OCI-LY3 (cell line): ENCODE data around the gene SLC4A8.

Experiments used
- H2AFZ ChIP-seq: fragments of 200-600, 300-600 bp; shearing (Covaris generic); 2 replicates; pipeline ENCODE4 v1.6.0; 2014; ENCODE audit warnings: antibody characterized with exemption, low read depth, low read length
- H3K27ac ChIP-seq: fragments of 200-600, 300-600 bp; sonication (generic); 2 replicates; pipeline ENCODE4 v1.5.1; 2014; ENCODE audit warnings: mild to moderate bottlenecking, low read length, moderate library complexity, mixed read lengths
- H3K27me3 ChIP-seq: fragments of 200-600, 300-600 bp; sonication (generic); 2 replicates; pipeline ENCODE4 v1.6.1; 2014; ENCODE audit warnings: low read depth, low read length, mixed read lengths
- H3K36me3 ChIP-seq: fragments of 200-600, 300-600 bp; sonication (generic); replicated peaks from 2 replicates; pipeline ENCODE3; 2014; ENCODE audit warnings: low read depth, low read length, mixed read lengths
- H3K4me1 ChIP-seq: fragments of 300-600, 200-600 bp; sonication (generic); 2 replicates; pipeline ENCODE4 v1.6.1; 2014; ENCODE audit warnings: low read length, mixed read lengths
- H3K4me2 ChIP-seq: fragments of 200-600, 300-600 bp; sonication (generic); 2 replicates; pipeline ENCODE4 v1.6.1; 2014; ENCODE audit warnings: low read length, mixed read lengths
- H3K4me3 ChIP-seq: fragments of 300-600, 200-600 bp; sonication (generic); 2 replicates; pipeline ENCODE4 v1.5.1; 2014; ENCODE audit warnings: antibody characterized with exemption, mild to moderate bottlenecking, low read length, moderate library complexity
- H3K79me2 ChIP-seq: fragments of 300-600, 200-600 bp; shearing (Covaris generic); 2 replicates; pipeline ENCODE4 v1.6.1; 2014; ENCODE audit warnings: mild to moderate bottlenecking, low read length, mixed read lengths
- H3K9ac ChIP-seq: fragments of 300-600, 200-600 bp; shearing (Covaris generic); 2 replicates; pipeline ENCODE4 v1.6.0; 2014; ENCODE audit warnings: mild to moderate bottlenecking, low read length, moderate library complexity
- H3K9me3 ChIP-seq: fragments of 200-600, 300-600 bp; shearing (Covaris generic); 2 replicates; pipeline ENCODE4 v1.6.1; 2014; ENCODE audit warnings: low read length, mixed read lengths; ENCODE audit not compliant: insufficient read depth
- H4K20me1 ChIP-seq: fragments of 200-600, 300-600 bp; sonication (generic); 2 replicates; pipeline ENCODE4 v1.6.1; 2016; ENCODE audit warnings: low read length, mixed read lengths; ENCODE audit not compliant: insufficient read depth
- CTCF ChIP-seq: fragments of 200-600, 300-600 bp; sonication (generic); IDR thresholded peaks from 2 replicates; pipeline ENCODE4 v1.5.1; 2014; ENCODE audit warnings: antibody characterized with exemption, low read length, low read depth
- EZH2phosphoT487 ChIP-seq: fragments of 200-600 bp; shearing (Covaris generic); IDR thresholded peaks from 2 replicates; pipeline ENCODE4 v1.6.1; 2018; ENCODE audit warnings: antibody characterized with exemption, mixed run types, low read depth

The SLC4A8 gene

DNA sequence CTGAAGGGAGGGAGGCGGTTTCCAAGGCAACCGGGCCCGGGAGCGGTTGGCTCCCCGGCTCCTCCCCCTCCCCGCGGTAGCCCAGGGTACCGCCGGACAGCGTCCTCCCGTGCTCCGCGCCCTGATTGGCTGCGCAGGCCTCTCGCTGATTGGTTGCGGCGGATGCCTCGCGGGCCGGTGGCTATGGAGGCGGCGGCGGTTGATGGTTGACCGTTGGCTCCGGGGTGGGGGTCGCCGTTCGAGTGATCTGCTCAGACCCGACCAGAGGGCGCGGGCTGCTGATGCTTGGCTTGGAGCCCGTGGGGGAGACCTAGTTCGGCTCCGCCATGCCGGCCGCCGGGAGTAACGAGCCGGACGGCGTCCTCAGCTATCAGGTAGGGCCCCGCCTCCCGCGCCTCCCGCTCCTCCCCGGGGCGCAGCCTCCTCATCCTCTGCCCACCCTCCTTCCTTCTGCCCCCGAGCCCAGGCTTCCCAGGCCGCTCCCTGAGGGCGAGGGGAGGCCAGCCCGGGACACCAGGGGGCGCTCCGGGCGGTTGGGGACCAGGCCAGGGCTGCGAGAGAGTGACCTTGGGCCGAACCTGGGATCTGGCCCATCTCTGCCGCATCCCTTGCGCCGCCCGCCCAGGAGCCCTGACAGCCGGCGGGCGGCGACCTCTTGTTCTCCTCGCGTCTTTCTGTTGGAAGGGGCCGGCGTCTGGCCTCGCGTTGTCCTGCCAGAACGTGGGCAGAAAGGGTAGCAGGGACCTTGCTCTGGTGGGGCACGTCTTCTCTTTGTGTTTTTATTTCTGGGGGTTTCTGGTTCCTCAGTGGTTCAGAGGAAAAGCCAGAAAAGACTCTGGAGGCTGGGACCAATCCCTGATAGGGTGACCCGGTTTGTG, at the start of gene SLC4A8:
Gene SLC4A8, plus strand, starts transcription at position 170 of the 878 bp plus-strand sequence. Its CDS starts 157 bp downstream, at position 327.
- no peaks in the 10 kb centered on the region for H3K79me2 ChIP-seq
- no peaks in the 10 kb centered on the region for H3K27me3 ChIP-seq
- H3K4me2 ChIP-seq: peak within 1 kb of the TSS; percentile 86
- no peaks in the 10 kb centered on the region for H3K9me3 ChIP-seq
- H2AFZ ChIP-seq: peak within 1 kb of the TSS; percentile 55
- no peak within 1 kb of the TSS for H3K27ac ChIP-seq
- no peaks in the 10 kb centered on the region for H3K36me3 ChIP-seq
- peaks cover 22% of the 10 kb centered on the region for H3K4me1 ChIP-seq
- peak within 1 kb of the TSS; percentile 86 for H3K4me3 ChIP-seq
- H3K9ac ChIP-seq: peak within 1 kb of the TSS; percentile 31; the same call in 1 of the 2 replicates
- no peaks in the 10 kb centered on the region for H4K20me1 ChIP-seq
- TF ChIP-seq EZH2phosphoT487: no peak
- peak; percentile 81 for TF ChIP-seq CTCF

DNA sequence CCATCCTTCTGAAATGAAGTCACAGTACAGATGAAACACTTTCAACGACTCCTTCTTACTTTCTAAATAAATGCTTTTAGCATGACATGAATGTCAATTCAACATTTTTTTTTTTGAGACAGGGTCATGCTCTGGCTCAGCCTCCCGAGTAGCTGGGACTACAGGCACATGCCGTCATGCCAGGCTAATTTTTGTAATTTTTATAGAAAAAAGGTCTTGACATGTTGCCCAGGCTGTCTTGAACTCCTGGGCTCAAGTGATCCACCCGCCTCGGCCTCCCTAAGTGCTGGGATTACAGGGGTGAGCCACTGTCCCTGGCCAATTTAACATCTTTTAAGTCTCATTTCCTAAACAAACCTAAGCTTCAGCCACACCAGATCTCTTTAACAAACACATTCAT, 49.8 kb upstream of the SLC4A8 start:
- Histone ChIP-seq H3K27ac (no peak overlapping the region), H3K4me2 (no peak overlapping the region), H2AFZ (no peak overlapping the region), H3K79me2 (no peaks in the 10 kb centered on the region), H4K20me1 (no peaks in the 10 kb centered on the region), H3K27me3 (no peaks in the 10 kb centered on the region), H3K4me3 (no peak overlapping the region), H3K4me1 (peaks cover 42% of the 10 kb centered on the region), H3K9me3 (no peaks in the 10 kb centered on the region), H3K9ac (no peak overlapping the region), H3K36me3 (peaks cover 82% of the 10 kb centered on the region)
- TF ChIP-seq CTCF (no peak), EZH2phosphoT487 (no peak)

- H3K4me3 ChIP-seq: no peak overlapping the region
- no peaks in the 10 kb centered on the region for H4K20me1 ChIP-seq
- H3K4me2 ChIP-seq: no peak overlapping the region
- H3K9me3 ChIP-seq: no peaks in the 10 kb centered on the region
- peaks cover 86% of the 10 kb centered on the region for H3K36me3 ChIP-seq
- peaks cover 32% of the 10 kb centered on the region for H3K4me1 ChIP-seq
- no peaks in the 10 kb centered on the region for H3K27me3 ChIP-seq
- no peak overlapping the region for H3K27ac ChIP-seq
- no peak overlapping the region for H3K9ac ChIP-seq
- no peak for TF ChIP-seq EZH2phosphoT487
- peak; percentile 12; the same call in 1 of the 2 replicates for TF ChIP-seq CTCF
- no peak overlapping the region for H2AFZ ChIP-seq
- H3K79me2 ChIP-seq: no peaks in the 10 kb centered on the region
These were observed 47.3 kb upstream of the SLC4A8 start for GRCh38 chr12:51377099-51377984.

DNA sequence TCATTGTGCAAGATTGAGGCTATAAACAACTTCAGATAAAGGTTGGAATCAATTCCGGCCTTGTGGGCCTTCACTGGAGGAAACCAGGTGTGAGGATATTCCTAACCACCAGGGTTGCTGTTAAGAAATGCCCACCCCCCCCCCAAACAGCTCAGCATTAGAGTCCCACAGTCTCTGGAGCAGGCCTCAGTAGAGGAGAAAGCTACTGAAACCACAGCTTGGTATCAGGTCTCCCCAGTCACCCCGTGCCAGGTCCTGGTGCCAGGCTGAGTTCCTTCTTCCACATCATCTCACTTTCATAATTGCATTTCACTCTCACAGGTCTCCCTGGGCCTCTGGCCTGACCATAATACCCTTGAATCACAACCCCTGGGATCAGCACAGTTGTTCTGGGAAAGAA, 45.9 kb upstream of the SLC4A8 start:
- peaks cover 36% of the 10 kb centered on the region for H3K4me1 ChIP-seq

More for the DNA sequence above, 45.9 kb upstream of the SLC4A8 start:
- H3K27ac ChIP-seq: no peak overlapping the region
- H3K9me3 ChIP-seq: no peaks in the 10 kb centered on the region
- H2AFZ ChIP-seq: no peak overlapping the region
- no peak overlapping the region; the same call in 1 of the 2 replicates for H3K4me3 ChIP-seq
- H3K27me3 ChIP-seq: no peaks in the 10 kb centered on the region
- H3K79me2 ChIP-seq: no peaks in the 10 kb centered on the region
- no peaks in the 10 kb centered on the region for H4K20me1 ChIP-seq
- H3K9ac ChIP-seq: no peak overlapping the region
- H3K4me2 ChIP-seq: peak overlapping the region; percentile 29
- H3K36me3 ChIP-seq: peaks cover 81% of the 10 kb centered on the region
- TF ChIP-seq CTCF (no peak), EZH2phosphoT487 (no peak)
